Eye (tissue), 1 donor: ENCODE data around the gene NR2F1-AS1.
A peak's percentile ranks its signal among the peaks of the same experiment; 100 is the strongest.
"Not testable (repeated sequence)": the region's sequence is repeated elsewhere in the genome, so short reads cannot be mapped to it uniquely, and the experiment has no call there.

Source experiments
- DNase-seq: peaks from one replicate; pipeline ENCODE4 v3.0.0-alpha.2; 2015

Gene NR2F1-AS1

GRCh38 chr5:93576994-93577853, 3.8 kb downstream of the NR2F1-AS1 start:
- peak; percentile 41 for DNase-seq

DNA sequence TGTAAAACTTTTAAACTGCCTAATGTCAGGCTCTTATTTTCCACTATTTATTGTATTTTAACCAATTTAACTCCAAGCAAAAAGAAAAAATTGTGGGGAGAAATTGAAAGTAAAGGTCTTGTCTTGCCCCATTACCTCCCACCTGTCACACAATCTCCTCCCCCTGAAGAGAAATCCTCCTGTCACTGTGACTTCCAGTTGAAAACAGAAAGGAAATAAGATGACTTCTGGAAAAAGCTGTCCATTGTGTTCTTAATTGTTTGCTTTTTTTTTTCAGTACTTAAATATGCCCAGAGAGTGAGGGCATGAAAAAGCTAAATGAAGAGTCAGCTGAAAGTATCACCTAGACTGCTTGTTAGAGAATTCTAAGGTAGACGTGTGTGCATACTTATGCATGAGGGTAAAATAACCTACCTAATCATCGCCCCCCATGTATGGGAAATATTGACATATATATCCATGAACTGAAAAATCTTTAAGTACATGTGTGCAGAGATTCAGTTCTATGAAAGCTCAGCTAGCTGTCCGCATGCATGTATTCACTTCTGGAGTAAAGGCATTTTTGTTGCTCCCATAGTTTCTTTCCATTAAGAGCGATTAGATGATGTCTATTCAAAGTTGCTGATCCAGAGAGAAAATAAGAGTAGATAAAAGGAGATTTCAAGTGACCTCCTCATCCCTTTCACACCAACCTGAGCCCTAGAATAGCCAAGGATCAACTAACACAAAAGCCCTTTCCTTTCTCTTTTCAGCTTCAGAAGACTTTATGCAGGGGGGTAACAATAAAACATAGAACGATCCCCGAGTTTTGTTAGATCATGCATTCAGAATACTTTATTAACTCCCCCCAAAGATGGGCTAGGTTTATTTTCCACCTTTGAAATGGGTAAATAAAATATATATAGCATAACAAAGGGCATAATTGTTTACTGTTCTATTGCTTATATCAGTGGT, 5.3 kb downstream of the NR2F1-AS1 start:
- DNase-seq, result peak; percentile 43

DNA sequence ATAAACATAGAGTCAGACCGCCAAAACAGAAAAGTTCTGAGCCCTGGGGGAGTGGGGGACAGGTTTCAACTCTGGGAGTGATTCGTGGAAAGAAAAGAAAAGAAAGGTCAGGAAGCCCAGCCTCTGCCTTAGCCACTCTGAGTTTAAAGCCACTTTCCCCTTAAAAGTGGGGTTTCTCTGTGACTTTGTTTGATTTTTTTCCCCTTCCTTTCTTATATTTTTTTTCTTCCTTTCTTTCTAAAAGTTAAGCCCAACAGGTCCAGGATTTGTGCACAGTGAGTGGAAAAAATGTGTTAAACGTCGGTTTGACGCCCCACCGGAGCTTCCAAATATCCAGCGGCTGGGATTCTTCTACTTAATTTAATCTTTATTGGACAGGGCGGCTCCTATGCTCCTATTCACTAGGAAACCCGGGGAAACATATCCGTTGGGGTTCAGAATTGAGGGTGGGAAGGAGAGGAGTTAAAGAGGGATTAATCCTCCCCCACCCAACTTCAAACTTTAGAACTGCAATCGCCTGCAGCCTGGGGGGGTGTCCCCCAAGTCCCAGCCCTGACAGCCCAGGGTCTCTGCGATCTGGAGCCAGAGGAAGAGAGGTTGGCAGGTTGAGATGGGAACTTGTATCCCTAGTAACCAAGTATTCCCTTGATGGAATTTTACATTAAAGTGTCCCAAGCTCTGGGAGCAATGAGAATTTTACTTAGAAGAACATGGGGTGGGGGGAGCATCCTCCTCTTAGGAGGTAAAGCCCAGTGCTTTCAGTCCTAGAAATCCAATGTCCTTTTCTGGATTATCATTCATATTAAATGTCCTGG, 6.3 kb downstream of the NR2F1-AS1 start:
- peak; percentile 64 for DNase-seq

DNA sequence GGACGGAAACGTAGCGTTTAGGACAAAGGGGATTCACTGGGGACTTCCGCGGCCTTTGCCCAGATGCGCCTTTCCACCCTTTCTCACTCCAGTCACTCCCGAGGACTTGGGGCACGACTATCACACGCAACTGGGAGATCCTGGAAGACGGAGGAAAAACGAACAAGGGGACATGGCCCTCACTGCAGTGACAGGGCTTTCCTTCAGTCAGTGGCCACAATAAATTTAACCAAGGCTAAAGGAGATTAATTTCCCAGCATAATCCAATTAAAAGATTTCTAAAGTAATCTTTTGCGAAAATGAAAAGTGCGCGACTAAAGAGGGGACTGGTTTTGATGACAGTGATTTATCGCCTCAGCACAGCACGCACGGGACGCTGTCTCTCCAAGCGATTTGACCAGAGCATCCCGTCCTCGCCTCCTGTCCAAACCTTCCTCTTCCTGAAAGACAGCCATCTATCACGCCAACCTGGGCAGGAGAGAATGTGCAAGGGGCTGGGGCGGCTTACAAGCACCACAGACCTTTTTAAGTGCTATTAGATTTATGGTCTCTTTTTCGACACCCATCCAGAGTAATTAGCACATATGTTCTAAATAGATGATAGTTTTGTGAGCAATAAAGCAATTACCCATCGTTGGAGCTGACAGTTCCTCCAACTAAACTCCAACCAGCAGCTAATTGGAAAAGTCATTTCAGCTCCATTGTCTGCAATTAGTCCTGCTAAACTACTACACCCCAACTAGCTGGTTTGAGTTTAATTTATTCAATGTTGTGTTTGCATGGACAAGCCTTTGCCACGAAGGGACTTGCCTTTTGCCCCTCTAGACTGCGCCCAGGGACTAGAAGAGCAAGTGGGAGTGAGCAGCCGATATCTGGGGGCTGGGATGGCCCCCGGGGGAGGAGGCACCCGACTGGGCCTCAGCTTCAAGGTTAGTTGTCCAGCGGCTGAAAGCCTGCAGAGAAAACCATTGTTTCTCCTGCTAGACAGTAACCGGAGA, 7.4 kb downstream of the NR2F1-AS1 start:
- DNase-seq, result peak; percentile 71

GRCh38 chr5:93572608-93573353, 8.2 kb downstream of the NR2F1-AS1 start:
- DNase-seq, result peak; percentile 85

- DNase-seq, result no peak
Observed at GRCh38 chr5:93572101-93572607, 8.9 kb downstream of the NR2F1-AS1 start.

GRCh38 chr5:93571114-93571949, 9.7 kb downstream of the NR2F1-AS1 start:
- peak; percentile 55 for DNase-seq

DNA sequence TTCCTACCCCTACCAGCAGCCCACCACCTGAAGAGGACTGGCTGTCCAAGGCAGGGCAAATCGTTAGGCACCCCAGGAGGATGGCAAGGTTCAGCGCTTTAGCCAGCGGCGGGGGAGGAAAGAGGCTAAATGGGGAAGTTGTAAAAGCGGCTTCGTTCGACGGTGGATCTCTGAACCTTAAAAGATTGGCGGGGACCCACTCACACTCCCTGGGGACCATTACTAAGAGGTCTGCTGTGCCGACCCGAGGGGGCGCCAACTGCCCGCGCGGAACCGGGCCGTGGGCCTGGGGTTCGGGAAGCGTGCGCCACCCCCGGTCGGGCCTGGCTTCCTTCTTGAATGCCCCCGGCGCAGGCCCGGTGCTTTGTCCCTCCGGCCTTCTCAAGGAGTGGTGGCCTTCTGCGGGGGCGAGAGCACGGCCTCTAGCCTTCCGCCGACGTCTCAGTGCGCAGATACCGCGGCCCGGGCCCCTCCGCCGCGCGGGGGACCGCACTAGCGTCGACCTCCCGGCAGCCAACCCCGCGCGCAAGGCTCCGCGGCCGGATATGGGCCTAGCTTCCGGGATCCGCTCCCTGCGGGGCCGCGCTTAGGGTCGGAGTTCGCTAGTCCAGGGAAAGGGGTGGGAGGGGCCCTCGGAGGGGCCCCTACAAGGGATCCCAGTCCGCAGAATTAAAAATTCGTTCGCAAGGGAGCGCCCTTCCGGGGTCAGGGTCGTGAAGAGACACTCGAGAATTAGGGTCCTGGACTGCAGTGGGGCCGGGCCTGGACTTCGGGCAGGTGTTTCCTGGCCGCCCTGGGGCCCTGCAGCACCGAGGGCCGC, 10.5 kb downstream of the NR2F1-AS1 start:
- peak; percentile 40 for DNase-seq

GRCh38 chr5:93569300-93570160, 11.5 kb downstream of the NR2F1-AS1 start:
- peak; percentile 60 for DNase-seq

- peak; percentile 21 for DNase-seq
Observed at GRCh38 chr5:93567424-93567823, 13.6 kb downstream of the NR2F1-AS1 start.

DNA sequence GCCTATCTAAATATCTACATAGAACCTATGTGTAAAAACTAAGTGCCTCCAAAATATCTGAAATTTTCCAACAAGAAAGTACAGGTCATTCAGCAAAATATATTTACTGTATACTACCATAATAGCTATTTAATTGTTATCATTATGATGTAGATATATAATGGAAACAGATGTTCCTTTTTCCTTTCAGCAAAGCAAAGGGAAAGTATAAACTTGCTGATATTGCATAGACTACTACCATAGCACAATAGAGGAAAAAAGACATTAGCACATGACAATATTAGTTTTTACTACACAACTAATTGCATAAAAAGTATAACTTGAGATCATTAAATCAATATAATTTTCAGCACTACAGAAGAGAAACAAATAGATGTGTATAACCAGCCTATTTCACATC, 14.9 kb downstream of the NR2F1-AS1 start:
- no peak for DNase-seq

DNA sequence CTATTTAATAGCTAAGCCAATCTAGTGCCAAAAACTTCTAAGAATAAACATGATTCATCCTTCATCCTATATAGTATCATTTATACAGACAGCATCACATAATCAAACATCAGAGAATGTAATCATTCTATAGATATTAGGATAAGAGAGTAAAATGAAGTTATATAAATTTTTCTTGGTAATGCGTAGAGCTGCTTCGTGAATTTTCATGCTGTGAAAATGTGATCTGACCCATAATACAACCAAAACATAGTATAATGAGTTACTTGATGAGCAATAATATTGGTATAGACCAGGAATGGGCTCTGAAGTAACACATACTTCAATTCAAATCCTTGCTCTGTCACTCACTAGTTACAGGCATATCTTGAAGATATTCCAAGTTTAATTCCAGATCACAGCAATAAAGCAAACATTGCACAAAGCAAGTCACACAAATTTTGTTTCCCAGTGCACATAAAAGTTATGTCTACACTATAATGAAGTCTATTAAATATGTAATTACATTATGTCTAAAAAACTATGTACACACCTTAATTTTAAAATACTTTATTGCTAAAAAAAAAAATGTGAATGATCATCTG, 23.9 kb downstream of the NR2F1-AS1 start:
- DNase-seq, result no peak

DNA sequence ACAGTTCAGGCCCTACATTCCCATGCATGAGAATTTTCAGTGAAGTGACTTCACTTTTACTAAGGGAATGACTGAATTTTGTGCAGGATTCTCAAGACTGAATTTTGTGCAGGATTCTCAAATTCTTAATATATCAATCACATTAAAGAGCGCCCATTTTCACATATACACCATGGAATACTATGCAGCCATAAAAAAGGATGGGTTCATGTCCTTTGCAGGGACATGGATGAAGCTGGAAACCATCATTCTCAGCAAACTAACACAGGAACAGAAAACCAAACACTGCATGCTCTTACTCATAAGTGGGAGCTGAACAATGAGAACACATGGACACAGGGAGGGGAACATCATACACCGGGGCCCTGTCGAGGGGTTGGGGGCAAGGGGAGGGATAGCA, 31.4 kb downstream of the NR2F1-AS1 start:
- DNase-seq, result not testable (repeated sequence)

- DNase-seq, result no peak
Observed at GRCh38 chr5:93545872-93546271, 35.1 kb downstream of the NR2F1-AS1 start.

DNA sequence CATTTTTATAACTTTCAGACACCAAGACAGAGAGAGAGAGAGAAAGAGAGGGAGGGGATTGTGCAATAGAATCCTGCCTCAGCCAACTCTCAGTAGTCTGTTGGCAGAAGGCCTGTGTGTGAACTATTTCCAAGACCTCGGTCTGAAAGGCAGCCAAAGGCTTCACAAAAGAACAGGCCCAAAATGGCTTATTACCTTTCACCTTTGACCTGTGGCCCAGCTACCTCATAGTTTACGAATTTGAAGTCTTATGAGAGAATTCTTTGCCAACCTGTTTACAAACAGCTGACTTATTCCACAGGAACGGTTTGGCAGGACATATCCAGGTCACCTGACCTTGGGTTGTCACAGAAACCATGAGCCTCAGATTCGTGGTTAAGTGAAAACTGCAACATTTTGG, 48.6 kb downstream of the NR2F1-AS1 start:
- peak; percentile 50 for DNase-seq

- DNase-seq, result not testable (repeated sequence)
Observed at GRCh38 chr5:93521815-93522214, 59.2 kb downstream of the NR2F1-AS1 start.

GRCh38 chr5:93519740-93520139, 61.3 kb downstream of the NR2F1-AS1 start:
- no peak for DNase-seq
